DMS153 treated with DMSO at 0.1 percent for 48 hours (cell line): ENCODE results near the gene CCK.
"Not testable (repeated sequence)": the region's sequence is repeated elsewhere in the genome, so short reads cannot be mapped to it uniquely, and the experiment has no call there.

Source experiments
- DNase-seq: peaks from one replicate; lab custom pipeline; 2025; ENCODE audit not compliant: unreplicated experiment; lab: John Stamatoyannopoulos, UW

The CCK gene

GRCh38 chr3:42266085-42266484, at the start of gene CCK:
TSS of gene CCK (minus strand) at chr3:42266185. CDS start at chr3:42263630, 2,555 bp downstream.
- DNase-seq: no peak

GRCh38 chr3:42314411-42314810, 48.4 kb upstream of the CCK start:
- DNase-seq: no peak

- no peak for DNase-seq
These were observed 42.7 kb upstream of the CCK start for GRCh38 chr3:42308651-42309050.

GRCh38 chr3:42306499-42306898, 40.5 kb upstream of the CCK start:
- DNase-seq: no peak

- DNase-seq: no peak
These were observed 37.1 kb upstream of the CCK start for GRCh38 chr3:42302924-42303634.

- no peak for DNase-seq
These were observed 35.6 kb upstream of the CCK start for GRCh38 chr3:42301446-42302175.

- DNase-seq: no peak
These were observed 34.8 kb upstream of the CCK start for GRCh38 chr3:42300778-42301177.

GRCh38 chr3:42300013-42300412, 34.0 kb upstream of the CCK start:
- DNase-seq: no peak

GRCh38 chr3:42298259-42298658, 32.3 kb upstream of the CCK start:
- DNase-seq: no peak

GRCh38 chr3:42292009-42292408, 26.0 kb upstream of the CCK start:
- DNase-seq: no peak

GRCh38 chr3:42290966-42291714, 25.2 kb upstream of the CCK start:
- DNase-seq: no peak

GRCh38 chr3:42289026-42289425, 23.0 kb upstream of the CCK start:
- no peak for DNase-seq

GRCh38 chr3:42288385-42288784, 22.4 kb upstream of the CCK start:
- DNase-seq: no peak

GRCh38 chr3:42287423-42287822, 21.4 kb upstream of the CCK start:
- DNase-seq: not testable (repeated sequence)

- no peak for DNase-seq
These were observed 11.7 kb upstream of the CCK start for GRCh38 chr3:42277676-42278075.

GRCh38 chr3:42276141-42277132, 10.5 kb upstream of the CCK start:
- no peak for DNase-seq

GRCh38 chr3:42275217-42275616, 9.2 kb upstream of the CCK start:
- DNase-seq: no peak

GRCh38 chr3:42274266-42274665, 8.3 kb upstream of the CCK start:
- no peak for DNase-seq

GRCh38 chr3:42273361-42273760, 7.4 kb upstream of the CCK start:
- DNase-seq: no peak

- DNase-seq: no peak
These were observed 5.8 kb upstream of the CCK start for GRCh38 chr3:42271786-42272185.

GRCh38 chr3:42270561-42270960, 4.6 kb upstream of the CCK start:
- DNase-seq: peak; percentile 8
